ENCODE results near the gene COL18A1.
"Not testable (repeated sequence)": the region's sequence is repeated elsewhere in the genome, so short reads cannot be mapped to it uniquely, and the experiment has no call there.

Gene COL18A1

DNA sequence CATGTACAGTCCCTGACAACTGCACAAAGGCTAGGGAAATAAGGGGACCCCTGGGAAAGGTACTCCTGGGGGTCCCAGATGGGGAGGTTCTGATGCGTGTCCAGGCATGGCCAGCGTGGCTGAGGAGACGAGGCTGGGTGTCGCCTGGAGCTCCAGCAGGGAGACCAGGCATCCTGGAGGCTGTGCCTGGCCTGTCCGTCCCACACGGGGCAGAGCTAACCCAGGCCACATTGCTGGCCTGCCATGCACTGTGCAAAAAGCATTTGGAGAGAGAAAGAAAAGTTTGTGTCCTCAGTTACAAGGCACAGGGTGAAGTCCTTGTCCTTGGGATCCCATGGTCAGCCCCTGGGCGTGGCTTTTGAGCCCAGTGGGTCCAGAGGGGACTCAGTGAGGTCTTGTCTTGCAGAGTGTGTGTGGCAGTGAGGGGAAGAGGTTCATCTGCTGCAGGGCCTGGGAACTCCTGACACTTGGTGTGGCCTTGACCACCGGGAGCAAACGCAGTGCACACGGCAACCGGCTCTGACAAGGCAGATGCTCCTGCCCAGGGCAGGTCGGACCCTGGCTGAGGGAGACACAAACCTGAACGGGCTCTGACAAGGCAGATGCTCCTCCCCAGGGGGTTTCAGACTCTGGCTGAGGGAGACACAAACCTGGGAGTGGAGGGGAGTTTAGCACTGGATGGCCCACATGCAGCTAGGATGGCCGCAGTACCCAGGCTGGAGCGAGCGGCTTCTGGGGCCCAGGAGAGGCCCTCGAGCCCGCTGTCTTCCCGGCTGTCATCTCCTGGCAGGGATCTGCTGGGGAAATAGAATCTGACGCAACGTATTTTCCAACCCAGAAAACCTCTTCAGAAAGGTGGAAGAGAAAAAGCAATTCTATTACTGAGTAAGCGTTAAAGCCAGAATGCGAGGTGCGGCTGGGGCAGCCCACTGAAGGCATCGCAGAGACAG is 37.3 kb upstream of the COL18A1 start:
- no peak for DNase-seq (ENCODE audit: low read depth)
- H3K4me3 ChIP-seq (ENCODE audit: low read length): no peak overlapping the region
- TF ChIP-seq, protein P1, sequence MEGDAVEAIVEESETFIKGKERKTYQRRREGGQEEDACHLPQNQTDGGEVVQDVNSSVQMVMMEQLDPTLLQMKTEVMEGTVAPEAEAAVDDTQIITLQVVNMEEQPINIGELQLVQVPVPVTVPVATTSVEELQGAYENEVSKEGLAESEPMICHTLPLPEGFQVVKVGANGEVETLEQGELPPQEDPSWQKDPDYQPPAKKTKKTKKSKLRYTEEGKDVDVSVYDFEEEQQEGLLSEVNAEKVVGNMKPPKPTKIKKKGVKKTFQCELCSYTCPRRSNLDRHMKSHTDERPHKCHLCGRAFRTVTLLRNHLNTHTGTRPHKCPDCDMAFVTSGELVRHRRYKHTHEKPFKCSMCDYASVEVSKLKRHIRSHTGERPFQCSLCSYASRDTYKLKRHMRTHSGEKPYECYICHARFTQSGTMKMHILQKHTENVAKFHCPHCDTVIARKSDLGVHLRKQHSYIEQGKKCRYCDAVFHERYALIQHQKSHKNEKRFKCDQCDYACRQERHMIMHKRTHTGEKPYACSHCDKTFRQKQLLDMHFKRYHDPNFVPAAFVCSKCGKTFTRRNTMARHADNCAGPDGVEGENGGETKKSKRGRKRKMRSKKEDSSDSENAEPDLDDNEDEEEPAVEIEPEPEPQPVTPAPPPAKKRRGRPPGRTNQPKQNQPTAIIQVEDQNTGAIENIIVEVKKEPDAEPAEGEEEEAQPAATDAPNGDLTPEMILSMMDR (conservative IDR thresholded peaks at IDR 0.05; ENCODE audit: low read depth, low read length): no peak

DNA sequence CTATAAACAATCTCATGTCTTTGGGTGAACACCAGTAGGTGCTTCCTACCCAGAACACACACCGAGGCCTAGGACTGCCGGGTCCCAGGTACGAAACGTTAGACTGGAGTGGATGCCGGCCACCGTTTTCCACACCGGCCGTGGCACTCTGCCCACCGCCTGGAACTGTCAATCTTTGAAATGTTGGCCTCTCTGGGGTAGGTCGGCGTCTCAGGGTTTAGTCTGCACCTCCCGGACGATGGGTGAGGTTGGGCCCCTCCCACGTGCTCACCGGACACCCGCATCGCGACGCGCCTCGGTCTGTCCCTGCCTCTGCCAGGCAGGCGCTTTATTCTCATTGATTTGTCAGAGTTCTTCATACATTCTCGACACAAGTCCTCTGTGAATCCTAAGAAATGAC is 35.9 kb upstream of the COL18A1 start:
- not testable (repeated sequence) for DNase-seq (ENCODE audit: low read depth); H3K4me3 ChIP-seq (ENCODE audit: low read length)

DNA sequence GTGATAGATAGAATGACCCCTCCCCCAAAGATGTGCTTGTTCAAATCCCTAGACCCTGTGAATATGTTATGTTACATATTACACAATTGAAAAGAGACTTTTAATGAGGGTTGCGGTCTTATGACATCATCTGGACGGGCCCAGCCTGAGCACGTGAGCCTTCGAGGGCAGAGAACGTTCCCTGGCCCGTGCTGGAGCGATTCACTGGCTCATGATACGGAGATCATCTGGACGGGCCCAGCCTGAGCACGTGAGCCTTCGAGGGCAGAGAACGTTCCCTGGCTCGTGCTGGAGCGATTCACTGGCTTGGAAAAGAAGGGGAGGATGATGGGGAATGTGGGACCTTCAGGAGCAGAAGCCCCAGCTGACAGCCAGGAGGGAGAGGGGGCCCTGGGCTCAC is 34.4 kb upstream of the COL18A1 start:
- DNase-seq (ENCODE audit: low read depth): no peak
- TF ChIP-seq, protein P1 (conservative IDR thresholded peaks at IDR 0.05; ENCODE audit: low read depth, low read length): no peak
- H3K4me3 ChIP-seq (ENCODE audit: low read length): no peak overlapping the region

DNA sequence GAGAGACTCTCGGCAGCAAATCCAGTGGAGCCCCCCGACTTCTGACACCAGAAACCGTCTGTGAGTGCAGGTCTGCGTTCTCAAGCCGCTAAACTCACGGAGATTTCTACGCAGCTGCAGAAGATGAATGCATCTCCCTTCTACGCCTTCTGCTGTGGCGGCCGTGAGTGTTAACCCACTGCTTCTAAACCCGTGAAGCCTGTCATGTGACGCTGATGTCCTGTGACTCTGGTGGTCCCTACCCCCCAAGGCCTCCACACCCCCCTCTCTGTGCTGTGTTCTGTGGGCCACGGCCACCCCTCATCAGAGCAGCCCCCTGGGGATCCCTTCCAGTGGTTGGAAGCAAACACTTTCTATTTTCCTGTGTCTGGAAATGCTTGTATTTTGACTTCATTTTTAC is 33.9 kb upstream of the COL18A1 start:
- TF ChIP-seq, protein P1 (conservative IDR thresholded peaks at IDR 0.05; ENCODE audit: low read depth, low read length): no peak
- H3K4me3 ChIP-seq (ENCODE audit: low read length): no peak overlapping the region
- DNase-seq (ENCODE audit: low read depth): no peak

DNA sequence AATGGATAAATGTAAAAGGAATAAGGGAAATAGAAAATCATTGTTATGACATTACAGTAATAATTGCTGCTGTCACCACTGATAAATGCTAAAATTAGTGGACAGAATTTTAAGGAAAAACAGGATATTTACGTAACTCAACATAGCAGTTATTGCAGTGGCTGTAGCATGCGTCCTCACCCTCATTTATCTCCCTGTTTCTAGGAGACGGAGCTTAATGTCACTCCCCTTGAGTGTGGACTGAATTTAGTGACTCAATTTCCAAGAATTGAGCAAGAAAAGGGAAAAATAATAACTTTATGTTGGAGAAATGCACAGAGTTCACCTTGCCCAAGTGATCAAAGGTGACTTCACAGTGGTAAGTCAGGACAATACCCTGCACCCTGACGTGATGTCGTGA is 33.3 kb upstream of the COL18A1 start:
- TF ChIP-seq, protein P1 (conservative IDR thresholded peaks at IDR 0.05; ENCODE audit: low read depth, low read length): no peak
- DNase-seq (ENCODE audit: low read depth): no peak
- H3K4me3 ChIP-seq (ENCODE audit: low read length): no peak overlapping the region

DNA sequence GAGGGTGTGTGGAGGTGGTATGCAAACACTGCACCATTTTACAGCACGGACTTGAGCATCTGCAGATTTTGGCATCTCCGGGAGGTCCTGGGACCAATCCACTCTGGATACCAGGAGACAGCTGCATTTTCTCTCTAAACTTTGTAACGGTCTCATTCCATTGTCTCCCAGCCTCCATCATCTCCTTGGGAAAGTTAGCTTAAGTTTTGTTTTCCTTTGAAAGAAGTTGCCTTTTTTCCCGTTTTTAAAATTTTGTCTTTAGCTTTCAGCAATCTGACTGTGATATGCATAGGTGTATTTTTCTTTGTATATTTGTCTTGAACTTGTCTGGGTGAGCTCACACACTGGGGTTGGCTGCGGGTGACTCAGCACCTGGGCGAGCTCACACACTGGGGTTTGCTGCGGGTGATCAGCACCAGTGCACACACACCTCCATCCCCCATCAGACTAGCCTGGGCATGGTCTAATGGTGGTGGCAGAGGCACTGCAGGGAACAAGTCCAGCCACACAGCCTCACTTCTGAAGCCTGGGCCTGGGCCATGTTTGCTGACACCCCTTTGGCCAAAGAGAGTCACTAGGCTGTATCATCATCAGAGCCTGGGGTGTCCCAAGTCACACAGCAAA is 32.1 kb upstream of the COL18A1 start:
- H3K4me3 ChIP-seq (ENCODE audit: low read length): no peak overlapping the region
- TF ChIP-seq, protein P1 (conservative IDR thresholded peaks at IDR 0.05; ENCODE audit: low read depth, low read length): no peak
- DNase-seq (ENCODE audit: low read depth): no peak

DNA sequence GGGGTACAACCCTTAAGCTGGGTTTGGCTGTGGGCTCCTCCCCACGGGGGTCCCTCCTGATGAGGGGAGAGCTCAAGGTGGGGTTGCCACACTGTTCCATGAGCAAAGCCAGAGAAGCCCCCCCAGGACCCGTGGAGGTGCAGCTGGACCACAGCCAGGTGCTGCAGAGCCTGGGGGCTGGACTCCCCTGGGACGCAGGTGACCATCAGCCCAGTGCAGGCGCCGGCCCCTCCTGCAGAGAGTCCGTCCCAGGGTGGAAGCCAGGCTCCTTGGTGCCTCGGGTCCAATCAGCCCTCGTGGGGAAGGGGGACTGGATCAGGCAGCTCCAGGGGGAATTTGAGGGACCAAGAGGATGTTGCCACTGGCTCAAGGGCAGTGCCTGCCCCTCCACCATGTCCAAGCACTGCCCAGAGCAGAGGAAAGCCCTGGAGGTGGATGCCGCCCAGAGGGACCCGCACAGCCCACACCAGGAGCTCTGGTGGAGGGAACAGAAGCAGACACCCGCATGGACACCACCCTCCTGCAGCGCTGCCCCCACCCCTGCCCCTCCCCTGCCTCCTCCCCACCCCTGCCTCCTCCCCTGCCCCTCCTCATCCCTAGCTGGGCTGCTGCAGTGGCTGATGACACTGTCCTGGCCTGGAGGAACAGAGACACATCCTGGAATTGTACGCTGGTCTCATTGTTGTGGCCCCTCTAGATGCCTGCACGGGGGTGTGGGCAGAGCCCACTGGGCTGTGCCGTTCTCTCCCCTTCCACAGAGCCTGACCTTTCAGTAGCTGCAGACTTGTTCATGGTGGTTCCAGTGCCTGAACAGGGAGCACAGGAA is 30.8 kb upstream of the COL18A1 start:
- no peak overlapping the region for H3K4me3 ChIP-seq (ENCODE audit: low read length)
- TF ChIP-seq, protein P1 (conservative IDR thresholded peaks at IDR 0.05; ENCODE audit: low read depth, low read length): no peak
- DNase-seq (ENCODE audit: low read depth): no peak

All from retinal pigment epithelial cell (primary cell).